Upper lobe of left lung (tissue), 6 donors: ENCODE data around the gene PPP5C. TPM values are rescaled to one million over a fixed set of nuclear protein-coding genes. Genes with fewer than 3 reads are reported as not detected.
"Not testable (repeated sequence)": the region's sequence is repeated elsewhere in the genome, so short reads cannot be mapped to it uniquely, and the experiment has no call there.

ENCODE experiments used
- ATAC-seq, 2 donors: fragments of 200-7000 bp; cut with Tn5 transposase; one replicate each; pipeline ENCODE4 v1.9.1; 2022; ENCODE audit warnings: mild to moderate bottlenecking in 2 of 2, moderate library complexity in 2 of 2; ENCODE audit not compliant: low FRiP score in 2 of 2
- DNase-seq, 2 donors: peaks; one replicate each; pipeline ENCODE4 v3.0.0-alpha.2; 2019 to 2020
- H3K27ac ChIP-seq, 4 donors: fragments of 200-600 bp; sonication (generic); one replicate each; pipeline ENCODE4 v1.5.1; 2016 to 2019
- H3K27me3 ChIP-seq, 4 donors: fragments of 200-600 bp; sonication (generic); one replicate each; pipeline ENCODE4 v1.5.1; 2017 to 2019
- H3K36me3 ChIP-seq, 4 donors: fragments of 200-600 bp; sonication (generic); one replicate each; pipeline ENCODE4 v1.5.1; 2016 to 2019
- H3K4me1 ChIP-seq, 4 donors: fragments of 200-600 bp; sonication (generic); one replicate each; pipeline ENCODE4 v1.5.1; 2018 to 2019
- H3K4me3 ChIP-seq, 4 donors: fragments of 200-600 bp; sonication (generic); one replicate each; pipeline ENCODE4 v1.5.1; 2017 to 2019; ENCODE audit warnings: mild to moderate bottlenecking in 2 of 4, moderate library complexity in 1 of 4
- H3K9me3 ChIP-seq, 4 donors: fragments of 200-600 bp; sonication (generic); one replicate each; pipeline ENCODE4 v1.5.1; 2018 to 2019
- CTCF ChIP-seq, 6 experiments: fragments of 450-650 bp in 4 of 6; fragments of 200-600 bp in 2 of 6; sonication (generic) in 2 of 6; IDR thresholded peaks; one replicate each; pipeline ENCODE4 v1.5.1; 2016 to 2019; ENCODE audit warnings: antibody characterized with exemption in 6 of 6
- EP300 ChIP-seq, 4 donors: sonication (generic); formaldehyde crosslinking; IDR thresholded peaks; one replicate each; pipeline ENCODE4 v1.5.1; 2017; ENCODE audit warnings: antibody characterized with exemption in 4 of 4, control low read depth in 2 of 4
- POLR2A ChIP-seq, 4 donors: fragments of 450-650 bp; IDR thresholded peaks; one replicate each; pipeline ENCODE4 v1.5.1; 2016 to 2017; ENCODE audit warnings: antibody characterized with exemption in 4 of 4, mild to moderate bottlenecking in 2 of 4
- POLR2AphosphoS5 ChIP-seq, 2 donors: sonication (generic); formaldehyde crosslinking; IDR thresholded peaks; one replicate each; pipeline ENCODE4 v1.5.1; 2017; ENCODE audit warnings: antibody characterized with exemption in 2 of 2
- WGBS, 2 donors: methylation state at CpG; one replicate each; pipeline ENCODE4 v1.1.5; 2017 to 2018; 5-methylcytosine and 5-hydroxymethylcytosine counted together
- total RNA-seq, 6 donors: library from RNA; depleted of rRNA in 4 of 6; stranded (reverse); fragments of >200 nt in 4 of 6; gene quantifications; one replicate each; pipeline versions ENCODE4 v1.1.0 to v1.2.1, GENCODE V29; 2016 to 2021
- donor health status: DM: no; HTN: no; CAD: no; lungs with moderate emphysema.
- donor health status: DM: no; HTN: yes; CAD: no; lungs with severe emphysema.

PPP5C gene
- total RNA-seq, 6 donors from 2014 or later: 54.7 to 120 (median 66.0) TPM

- H3K27ac ChIP-seq: peak overlapping the region in 2 of 4 donors; percentile 16 to 76
- TF ChIP-seq POLR2A (IDR thresholded peaks at IDR 0.05): no peak
- TF ChIP-seq EP300 (IDR thresholded peaks at IDR 0.05): no peak
- no peak for TF ChIP-seq POLR2AphosphoS5 (IDR thresholded peaks at IDR 0.05)
- TF ChIP-seq CTCF (IDR thresholded peaks at IDR 0.05): no peak
- no peaks in the 10 kb centered on the region for H3K9me3 ChIP-seq
- no peaks in the 10 kb centered on the region for H3K36me3 ChIP-seq
- ATAC-seq (no peak), DNase-seq (no peak)
- 60 to 69% methylated on average over 10 to 13 of the region's 13 CpGs for WGBS, 2 donors
- peak overlapping the region in 3 of 4 donors; percentile 41 to 56 (median 53) for H3K4me3 ChIP-seq
- peaks cover 0 to 20% (median 6%) of the 10 kb centered on the region in 4 donors for H3K27me3 ChIP-seq
- peaks cover 4 to 53% (median 20%) of the 10 kb centered on the region in 4 donors for H3K4me1 ChIP-seq
Measured at GRCh38 chr19:46411088-46411924, 64.4 kb downstream of the PPP5C start.

GRCh38 chr19:46411925-46412649, 65.2 kb downstream of the PPP5C start:
- Histone ChIP-seq H3K9me3 (no peaks in the 10 kb centered on the region), H3K4me3 (peak overlapping the region; percentile 11 to 56 (median 47)), H3K27ac (peak overlapping the region in 2 of 4 donors; percentile 16 to 76), H3K36me3 (no peaks in the 10 kb centered on the region), H3K4me1 (peaks cover 4 to 57% (median 21%) of the 10 kb centered on the region in 4 donors), H3K27me3 (peaks cover 0 to 23% (median 6%) of the 10 kb centered on the region in 4 donors)
- no peak for ATAC-seq
- peak in 1 of 2 donors; percentile 80 for DNase-seq
- TF ChIP-seq CTCF (IDR thresholded peaks at IDR 0.05) (no peak), POLR2A (IDR thresholded peaks at IDR 0.05) (no peak), EP300 (IDR thresholded peaks at IDR 0.05) (no peak), POLR2AphosphoS5 (IDR thresholded peaks at IDR 0.05) (no peak)
- WGBS, 2 donors: 44 to 56% methylated on average over 17 to 31 of the region's 54 CpGs

- H3K9me3 ChIP-seq: no peaks in the 10 kb centered on the region
- 3 to 12% methylated on average over 15 to 28 of the region's 29 CpGs for WGBS, 2 donors
- no peaks in the 10 kb centered on the region for H3K36me3 ChIP-seq
- H3K27ac ChIP-seq: peak overlapping the region; percentile 8 to 76 (median 64)
- DNase-seq (no peak), ATAC-seq (no peak)
- H3K4me1 ChIP-seq: peaks cover 4 to 57% (median 20%) of the 10 kb centered on the region in 4 donors
- TF ChIP-seq POLR2AphosphoS5 (IDR thresholded peaks at IDR 0.05) (no peak), POLR2A (IDR thresholded peaks at IDR 0.05) (no peak), EP300 (IDR thresholded peaks at IDR 0.05) (no peak), CTCF (IDR thresholded peaks at IDR 0.05) (no peak)
- peak overlapping the region; percentile 16 to 56 (median 47) for H3K4me3 ChIP-seq
- peaks cover 0 to 23% (median 6%) of the 10 kb centered on the region in 4 donors for H3K27me3 ChIP-seq
Measured at GRCh38 chr19:46412650-46413261, 65.9 kb downstream of the PPP5C start.

GRCh38 chr19:46413262-46414031, 66.6 kb downstream of the PPP5C start, which contains the start of gene CCDC8:
CCDC8 (minus strand) TSS chr19:46413564; CDS start chr19:46412810, 754 bp downstream.
- DNase-seq: peak; percentile 80 to 91
- peak within 1 kb of the TSS; percentile 8 to 76 (median 64) for H3K27ac ChIP-seq
- peaks cover 0 to 23% (median 6%) of the 10 kb centered on the region in 4 donors for H3K27me3 ChIP-seq
- no peaks in the 10 kb centered on the region for H3K9me3 ChIP-seq
- peak; percentile 86 to 88 for ATAC-seq
- H3K36me3 ChIP-seq: no peaks in the 10 kb centered on the region
- TF ChIP-seq POLR2AphosphoS5 (IDR thresholded peaks at IDR 0.05): peak; percentile 36 to 84
- no peak for TF ChIP-seq EP300 (IDR thresholded peaks at IDR 0.05)
- TF ChIP-seq POLR2A (IDR thresholded peaks at IDR 0.05): peak in 3 of 4 donors; percentile 26 to 77 (median 65)
- no peak for TF ChIP-seq CTCF (IDR thresholded peaks at IDR 0.05)
- H3K4me1 ChIP-seq: peaks cover 2 to 50% (median 17%) of the 10 kb centered on the region in 4 donors
- 28 to 40% methylated on average over 15 to 22 of the region's 46 CpGs for WGBS, 2 donors
- H3K4me3 ChIP-seq: peak within 1 kb of the TSS; percentile 16 to 56 (median 47)

- H3K4me3 ChIP-seq, H3K36me3 ChIP-seq, ATAC-seq, H3K27ac ChIP-seq, H3K9me3 ChIP-seq, DNase-seq: not testable (repeated sequence)
- WGBS, 2 donors: 93 to 96% methylated on average over 21 to 22 of the region's 22 CpGs
- peaks cover 0 to 23% (median 5%) of the 10 kb centered on the region in 4 donors for H3K27me3 ChIP-seq
- peaks cover 0 to 42% (median 12%) of the 10 kb centered on the region in 4 donors for H3K4me1 ChIP-seq
Measured at GRCh38 chr19:46414899-46415298, 68.0 kb downstream of the PPP5C start.

- peak; percentile 74 to 95 for DNase-seq
- H3K9me3 ChIP-seq, H3K36me3 ChIP-seq: not testable (repeated sequence)
- 22 to 27% methylated on average over 36 to 50 of the region's 53 CpGs for WGBS, 2 donors
- Histone ChIP-seq H3K4me1 (peaks cover 0 to 38% (median 12%) of the 10 kb centered on the region in 4 donors), H3K27ac (peak overlapping the region in 1 of 4 donors; percentile 31), H3K27me3 (peaks cover 0 to 23% (median 5%) of the 10 kb centered on the region in 4 donors), H3K4me3 (peak overlapping the region in 3 of 4 donors; percentile 27 to 39 (median 37))
- peak; percentile 38 to 88 for ATAC-seq
Measured at GRCh38 chr19:46415804-46416709, 69.2 kb downstream of the PPP5C start.
